Posterior vena cava (tissue), 2 donors: ENCODE data around the gene GFRA4. TPM values are rescaled to one million over a fixed set of nuclear protein-coding genes. Genes with fewer than 3 reads are reported as not detected.

ENCODE experiments used
- DNase-seq: peaks from one replicate; pipeline ENCODE4 v3.0.0-alpha.2; 2020; ENCODE audit warnings: low spot score
- intact Hi-C, 2 donors: fragments of 100-400 bp; cut with DNase I; formaldehyde crosslinking; loops; one replicate each; pipeline versions ENCODE4 v1.14.1 to v1.14.2; 2022 to 2023
- long read RNA-seq, 2 donors: library from polyadenylated mRNA; unstranded; transcript quantifications; one replicate each; pipeline ENCODE4 v2.0.0, GENCODE V29; 2020 to 2021
- total RNA-seq, 2 donors: library from RNA; stranded (reverse); fragmentation: NEBNext Ultra II Directional; extraction: Animal tissue kit (Norgen Biotek cat#: 25700); gene quantifications; one replicate each; pipeline ENCODE4 v1.2.1, GENCODE V29; 2021
- donor health status: DM: yes; HTN: yes; CAD: no.
- donor health status: DM: yes; HTN: yes; CAD: no.

Gene GFRA4
- not detected for total RNA-seq
- long read RNA-seq, donor 1: 0 reads
- long read RNA-seq, donor 2: 0 reads

DNA sequence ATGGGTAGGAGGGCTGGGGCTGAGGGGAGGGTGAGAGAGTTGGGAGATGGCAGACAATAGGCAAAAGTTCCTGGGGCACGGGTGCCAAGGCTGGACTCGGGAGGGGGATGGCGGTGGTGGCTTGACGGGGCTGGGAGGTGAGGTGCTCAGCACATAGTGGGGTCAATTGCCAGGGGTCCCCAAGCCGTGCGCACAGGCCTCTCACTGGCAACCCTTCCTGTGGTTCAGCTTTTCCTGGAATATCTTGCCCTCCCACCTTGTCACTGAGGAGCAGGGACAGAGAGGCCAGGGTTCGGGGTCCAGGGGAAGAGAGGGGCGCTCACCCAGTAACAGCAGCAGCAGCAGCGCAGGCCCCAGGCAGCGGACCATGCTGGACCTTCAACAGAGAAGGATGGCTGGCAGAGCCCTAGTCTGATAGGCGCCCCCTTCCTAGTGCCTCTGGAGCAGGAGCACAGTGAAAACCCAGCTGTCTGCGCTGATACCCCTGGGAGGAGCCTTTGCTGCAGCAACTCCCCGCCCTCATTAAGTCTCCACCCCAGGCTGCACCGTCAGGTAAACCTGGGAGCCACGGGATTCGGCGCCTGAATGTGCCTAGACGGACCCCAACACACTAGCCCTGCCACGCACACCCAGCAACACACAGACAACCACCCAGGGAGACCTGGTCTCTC, at the start of gene GFRA4:
Gene GFRA4, minus strand, starts transcription at position 369 of the 671 bp plus-strand sequence. Its CDS starts 0 bp downstream, at position 369.
- DNase-seq: peak; percentile 72
- intact Hi-C loops: no loop called here

- DNase-seq: peak; percentile 92
- intact Hi-C loops: no loop called here
Observed at GRCh38 chr20:3712279-3712873, 49.2 kb upstream of the GFRA4 start, which contains the start of gene SIGLEC1. TSS of gene SIGLEC1 (minus strand) at chr20:3712600. CDS start at chr20:3707128, 5,472 bp downstream.

DNA sequence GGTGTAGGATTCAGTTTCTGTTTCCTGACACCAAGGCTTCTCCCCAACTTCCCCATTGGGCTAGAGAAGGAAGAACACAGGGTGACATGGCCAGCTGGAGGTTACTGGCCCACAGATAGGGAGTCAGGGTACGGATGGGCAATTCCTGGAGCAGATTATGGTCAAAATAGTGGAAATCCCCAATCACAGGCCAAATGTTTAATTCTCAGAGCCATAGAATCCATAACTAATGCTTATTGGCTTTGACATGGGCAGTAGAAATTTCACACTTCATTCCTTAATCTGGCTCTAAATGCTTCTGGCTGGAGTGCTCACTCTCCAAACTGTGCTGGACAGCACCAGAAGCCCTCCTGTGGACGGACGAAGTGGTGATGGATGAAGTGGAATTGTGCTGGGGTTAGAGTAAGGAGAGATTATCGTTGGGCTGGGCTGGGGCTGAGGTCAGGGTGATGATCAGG, 48.3 kb upstream of the GFRA4 start:
- DNase-seq: no peak
- intact Hi-C loops: loop anchor here (2.0 kb wide), 1 partner anchor 35 kb away; no protein-coding TSS in a partner anchor

- peak; percentile 92 for DNase-seq
- intact Hi-C loops: loop anchor here (2.0 kb wide), 1 partner anchor 34 kb away; no protein-coding TSS in a partner anchor
Observed at GRCh38 chr20:3710703-3711483, 47.7 kb upstream of the GFRA4 start.

- no peak for DNase-seq
Observed at GRCh38 chr20:3710011-3710466, 46.8 kb upstream of the GFRA4 start.

DNA sequence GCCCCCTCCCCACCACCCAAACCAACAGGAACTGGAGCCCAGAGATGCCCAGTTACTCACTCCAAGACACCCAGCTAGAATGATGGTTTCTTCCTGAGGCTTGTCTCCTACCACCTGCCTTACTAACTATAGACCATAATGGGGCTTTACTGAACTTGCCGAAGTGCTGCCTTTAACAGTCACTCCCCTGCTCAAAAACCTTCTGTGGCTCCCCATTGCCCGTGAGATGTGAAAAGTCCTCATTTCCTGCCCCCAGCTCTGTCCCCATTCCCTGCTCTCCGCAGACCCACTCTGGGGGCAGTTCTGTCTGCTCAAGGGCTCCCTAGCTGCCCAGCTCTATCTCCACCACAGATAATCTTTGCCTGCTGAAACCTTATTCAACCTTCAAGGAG, 44.3 kb upstream of the GFRA4 start:
- DNase-seq: no peak
- intact Hi-C loops: no loop called here

More at GRCh38 chr20:3710011-3710466, 46.8 kb upstream of the GFRA4 start:
- intact Hi-C loops: loop anchor here (2.0 kb wide), 1 partner anchor 33 kb away; no protein-coding TSS in a partner anchor

DNA sequence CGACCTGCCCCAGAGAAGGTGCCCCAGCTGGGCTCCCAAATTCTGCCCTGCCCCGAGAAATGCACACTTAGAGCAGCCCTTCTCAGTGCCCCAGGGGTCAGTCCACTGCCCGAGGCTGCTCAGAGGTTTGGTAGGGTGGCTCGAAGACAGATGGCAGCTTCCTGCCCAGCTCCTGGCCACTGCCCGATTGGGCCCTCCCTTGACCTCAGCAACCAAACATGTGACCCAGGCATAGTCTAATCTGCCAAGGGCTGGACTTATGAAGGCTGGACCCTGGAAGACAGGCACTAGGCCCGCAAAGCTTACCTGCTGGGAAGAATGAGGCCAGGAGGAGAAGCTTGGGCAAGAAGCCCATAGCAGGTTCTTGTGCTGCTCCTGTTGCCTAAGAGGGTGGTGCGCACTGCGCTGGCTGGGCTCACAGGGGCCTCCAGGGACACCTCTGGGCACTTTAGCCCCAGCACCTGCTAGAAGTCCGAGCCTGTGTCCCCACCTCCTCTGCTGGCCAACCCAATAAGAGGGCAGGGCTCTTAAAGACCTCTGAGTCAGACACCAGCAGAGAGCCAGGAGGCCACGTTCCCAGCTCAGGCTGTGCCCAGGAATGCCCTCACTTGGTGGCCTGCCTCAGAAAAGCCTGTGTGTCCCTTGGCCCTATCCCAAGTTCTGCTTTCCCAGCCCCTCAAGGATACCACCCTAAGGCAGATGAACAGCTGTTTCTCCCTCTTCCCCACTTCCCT, 43.7 kb upstream of the GFRA4 start:
- DNase-seq: no peak
- intact Hi-C loops: no loop called here

GRCh38 chr20:3705970-3706739, 43.0 kb upstream of the GFRA4 start:
- intact Hi-C loops: no loop called here
- DNase-seq: no peak

DNA sequence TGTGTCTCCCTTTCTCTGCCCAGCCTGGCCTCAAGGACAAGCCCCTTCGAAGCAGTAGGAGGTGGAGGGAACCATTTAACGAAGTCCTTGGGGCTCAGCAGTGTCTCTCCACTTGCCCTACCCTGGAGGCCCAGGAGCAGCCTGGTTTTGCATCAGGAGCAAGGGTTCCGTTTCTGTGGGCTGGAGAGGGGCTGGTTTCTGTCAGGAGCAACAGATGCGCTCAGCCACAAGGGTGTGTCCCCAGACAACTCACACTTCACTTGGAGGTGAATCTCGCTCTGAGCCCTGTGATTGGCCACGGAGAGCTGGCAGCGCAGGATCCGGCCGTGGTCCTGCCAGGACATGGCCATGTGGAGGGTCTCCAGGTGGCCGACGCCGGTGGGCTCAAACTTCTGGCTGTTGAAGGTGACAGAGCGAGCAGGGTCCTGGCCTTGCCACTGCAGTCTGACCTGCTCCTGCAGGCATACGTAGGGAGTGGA, 42.3 kb upstream of the GFRA4 start:
- no peak for DNase-seq
- intact Hi-C loops: no loop called here

DNA sequence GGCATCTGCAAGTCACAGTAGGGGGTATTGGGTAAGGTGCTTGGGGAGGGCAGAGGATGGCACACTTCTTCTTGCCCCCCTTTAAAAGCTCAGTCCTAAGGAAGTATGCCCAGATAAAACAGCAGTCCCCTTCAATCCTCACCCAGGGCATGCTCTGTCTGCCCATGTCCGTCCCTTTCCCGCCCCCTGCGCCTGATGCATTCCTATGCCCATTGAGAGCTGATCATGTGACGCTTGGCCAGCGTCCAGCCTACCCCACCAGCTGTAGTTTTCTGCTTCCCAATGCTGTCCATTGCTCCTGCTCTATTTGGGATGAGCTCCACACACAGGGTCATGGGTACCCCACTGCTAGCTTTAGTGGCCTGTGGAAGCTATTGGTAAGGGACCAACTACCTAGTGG, 40.9 kb upstream of the GFRA4 start:
- intact Hi-C loops: no loop called here
- no peak for DNase-seq

- intact Hi-C loops: no loop called here
- DNase-seq: no peak
Observed at GRCh38 chr20:3702611-3703391, 39.6 kb upstream of the GFRA4 start.

GRCh38 chr20:3701061-3701998, 38.1 kb upstream of the GFRA4 start:
- intact Hi-C loops: no loop called here

DNA sequence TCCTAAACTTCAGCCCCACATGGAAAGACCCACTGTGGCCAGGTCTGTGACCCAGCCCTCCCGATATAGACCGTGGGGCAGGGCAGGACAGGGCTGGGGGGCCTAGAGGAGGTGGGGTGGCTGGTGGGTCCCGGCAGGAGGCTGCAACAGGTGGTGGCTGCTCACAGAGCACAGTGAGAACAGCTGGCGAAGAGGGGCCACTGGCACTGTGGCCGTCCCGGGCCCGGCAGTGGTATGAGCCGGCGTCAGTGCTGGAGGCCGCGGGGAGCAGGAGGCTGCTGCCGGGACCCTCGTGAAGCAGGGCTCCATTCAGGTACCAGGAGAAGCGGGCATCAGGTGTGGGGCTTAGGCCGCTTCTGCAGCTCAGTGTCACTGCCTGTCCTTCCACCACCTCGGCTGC, 35.8 kb upstream of the GFRA4 start:
- DNase-seq: no peak
- intact Hi-C loops: no loop called here

More at GRCh38 chr20:3701061-3701998, 38.1 kb upstream of the GFRA4 start:
- DNase-seq: no peak

- DNase-seq: no peak
- intact Hi-C loops: no loop called here
Observed at GRCh38 chr20:3698591-3699001, 35.4 kb upstream of the GFRA4 start.

DNA sequence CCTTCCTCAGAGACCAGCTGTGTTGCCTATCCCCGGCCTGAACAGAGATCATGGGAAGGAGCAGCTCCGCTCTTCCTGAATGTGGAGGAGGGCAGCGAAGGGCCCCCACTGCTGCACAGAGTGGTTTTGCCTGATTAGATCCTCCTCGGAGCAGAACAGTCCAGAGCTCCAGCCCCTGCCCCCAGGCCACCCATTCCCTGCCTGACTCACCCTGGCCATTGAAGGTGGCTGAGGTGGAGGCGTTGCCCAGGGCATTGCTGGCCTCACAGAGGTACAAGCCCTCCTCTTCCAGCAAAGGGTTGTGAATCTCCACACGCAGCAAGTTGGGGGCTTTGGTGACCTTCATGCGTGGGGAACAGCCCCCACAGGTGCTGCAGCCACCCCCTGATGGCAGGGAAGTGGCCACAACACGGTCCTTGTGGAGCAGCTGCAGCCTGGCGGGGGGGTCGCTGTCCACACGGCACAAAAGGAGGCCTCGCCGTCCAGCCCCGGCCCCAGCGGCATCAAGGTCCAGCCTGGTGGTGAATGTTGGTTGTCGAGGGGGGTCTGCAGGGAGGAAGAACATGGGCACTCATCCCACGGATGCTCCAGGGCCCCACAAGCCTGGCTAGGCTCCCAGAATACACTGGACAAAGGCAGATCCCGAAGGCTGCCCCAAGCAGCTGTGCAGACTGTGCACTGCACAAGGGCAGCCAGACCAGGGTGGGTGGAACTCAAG, 34.5 kb upstream of the GFRA4 start:
- DNase-seq: no peak
- intact Hi-C loops: no loop called here
